NCI-H1092 treated with DMSO at 0.1 percent for 48 hours (cell line): ENCODE results near the gene KCNIP3.
"Not testable (repeated sequence)": the region's sequence is repeated elsewhere in the genome, so short reads cannot be mapped to it uniquely, and the experiment has no call there.

ENCODE experiments used
- DNase-seq: peaks from one replicate; lab custom pipeline; 2025; lab: John Stamatoyannopoulos, UW

The KCNIP3 gene

DNA sequence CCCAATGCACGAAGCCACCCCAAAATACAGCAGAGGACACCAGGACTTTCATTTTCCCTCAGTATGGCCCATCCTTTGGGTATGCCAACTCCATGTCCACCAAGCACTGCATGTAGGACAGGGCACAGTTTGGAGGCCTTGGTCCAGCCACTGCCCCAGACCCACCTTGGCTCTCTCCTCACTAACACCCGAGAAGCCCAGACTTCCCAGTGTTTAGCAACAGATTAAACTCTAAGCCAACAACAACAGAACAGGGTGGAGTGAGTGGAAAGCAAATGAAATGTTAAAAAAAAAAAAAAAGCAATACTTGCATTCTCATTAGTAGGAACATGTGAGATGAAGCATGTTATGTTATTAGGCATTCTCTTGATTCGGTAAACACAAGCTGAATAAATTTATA is 118.0 kb downstream of the KCNIP3 start:
- not testable (repeated sequence) for DNase-seq

DNA sequence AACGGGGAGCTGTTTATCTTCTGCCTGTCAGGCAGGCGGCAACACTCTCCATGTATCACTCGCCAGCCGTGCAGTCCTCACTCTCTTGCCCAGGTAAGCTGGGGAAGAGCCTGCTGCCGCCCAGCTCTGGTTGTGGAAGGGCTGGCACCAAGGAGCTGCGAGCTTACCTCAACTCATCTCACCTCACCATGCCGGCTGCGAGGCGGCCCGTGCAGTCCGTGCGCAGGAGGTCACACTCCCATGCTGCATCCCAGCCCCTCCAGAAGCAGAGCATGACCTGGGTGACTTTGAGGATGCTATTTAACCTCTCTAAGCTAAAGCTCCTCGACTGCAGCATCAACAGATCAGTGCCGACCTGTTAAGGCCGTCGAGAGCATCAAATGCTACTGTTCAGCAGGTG is 118.4 kb downstream of the KCNIP3 start:
- DNase-seq = not testable (repeated sequence)

DNA sequence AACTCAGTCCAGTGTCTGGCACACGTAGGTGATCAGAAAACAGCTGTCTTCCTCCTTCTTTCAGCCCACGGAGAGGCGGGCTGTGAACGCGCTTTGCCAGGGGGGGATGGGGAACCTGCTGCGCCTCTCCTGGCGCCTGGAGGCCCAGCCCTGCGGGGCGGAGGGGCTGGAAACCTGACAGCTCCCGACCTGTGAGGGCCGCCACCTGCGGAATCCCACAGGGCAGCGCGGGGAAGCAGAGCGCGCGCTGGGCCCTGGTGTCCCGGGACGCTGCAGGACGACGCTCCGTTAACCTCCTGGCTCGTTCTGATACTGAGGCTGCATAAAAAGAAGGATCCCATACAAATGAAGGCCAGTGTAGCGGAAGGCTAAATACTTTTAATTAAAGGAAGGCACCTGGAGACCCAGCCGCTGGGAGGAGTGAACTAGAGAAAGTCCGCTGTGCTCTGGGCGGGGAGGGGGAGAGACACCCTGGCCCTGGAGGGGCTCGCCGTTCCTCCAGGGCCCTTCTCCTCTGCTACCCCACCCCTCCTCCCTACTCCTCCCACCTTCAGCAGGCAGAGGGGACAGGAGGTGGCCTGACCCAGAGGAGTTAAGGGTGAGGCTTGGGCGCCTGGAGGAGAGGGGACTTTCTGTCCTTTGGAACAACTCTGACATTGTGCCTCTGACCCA is 130.2 kb downstream of the KCNIP3 start:
- DNase-seq = not testable (repeated sequence)

DNA sequence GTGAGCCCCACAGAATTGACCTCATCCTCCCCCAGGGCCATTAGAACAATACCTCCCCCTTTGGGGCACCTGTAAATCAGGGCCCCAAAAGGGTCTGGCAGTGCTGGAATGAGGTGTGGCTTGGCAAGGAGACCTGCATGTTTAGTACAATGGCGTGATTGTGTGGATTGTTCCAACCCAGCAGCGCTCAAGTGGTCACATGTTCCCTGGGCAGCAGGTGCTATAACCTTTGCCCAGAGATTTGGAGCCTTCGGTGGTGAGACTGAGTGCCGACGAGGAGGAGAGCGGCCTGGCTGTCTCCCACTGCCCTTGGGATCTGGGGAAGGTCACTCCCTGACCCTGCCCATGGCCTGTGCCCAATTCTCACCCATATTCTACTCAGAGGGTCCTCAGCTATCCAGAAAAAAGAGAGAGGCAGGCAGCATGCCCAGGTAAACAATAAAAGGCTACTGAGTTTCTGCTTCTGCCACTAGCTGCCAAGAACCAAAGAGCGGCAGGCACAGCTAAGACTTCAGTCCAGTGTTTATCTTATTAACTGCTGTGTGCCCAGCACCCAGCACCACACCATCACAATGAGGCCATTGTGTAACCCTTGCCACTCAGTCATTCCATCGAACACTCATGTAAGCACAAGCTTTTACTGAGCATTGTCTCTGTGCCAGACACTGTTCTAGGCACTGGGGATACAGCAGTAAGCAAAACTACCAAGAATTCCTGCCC is 132.8 kb downstream of the KCNIP3 start:
- DNase-seq = not testable (repeated sequence)

DNA sequence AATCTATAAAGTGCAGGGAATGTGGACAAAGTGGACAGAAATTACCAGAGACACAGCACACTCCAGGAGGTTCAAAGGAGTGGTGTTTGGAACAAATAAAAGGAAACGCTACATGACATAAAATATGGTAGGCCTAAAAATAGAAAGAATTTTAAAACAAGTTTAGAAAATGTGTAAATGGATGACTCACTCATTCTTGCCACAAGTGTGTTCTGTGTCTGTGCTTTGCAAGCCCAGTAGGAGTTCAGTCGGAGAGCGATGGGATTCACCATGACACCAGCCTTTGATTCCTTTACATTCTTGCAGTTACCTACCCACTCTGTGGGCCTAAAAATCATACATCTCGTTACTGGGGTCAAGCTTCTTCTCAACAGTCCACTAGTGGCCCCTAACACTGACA is 136.2 kb downstream of the KCNIP3 start:
- not testable (repeated sequence) for DNase-seq

DNA sequence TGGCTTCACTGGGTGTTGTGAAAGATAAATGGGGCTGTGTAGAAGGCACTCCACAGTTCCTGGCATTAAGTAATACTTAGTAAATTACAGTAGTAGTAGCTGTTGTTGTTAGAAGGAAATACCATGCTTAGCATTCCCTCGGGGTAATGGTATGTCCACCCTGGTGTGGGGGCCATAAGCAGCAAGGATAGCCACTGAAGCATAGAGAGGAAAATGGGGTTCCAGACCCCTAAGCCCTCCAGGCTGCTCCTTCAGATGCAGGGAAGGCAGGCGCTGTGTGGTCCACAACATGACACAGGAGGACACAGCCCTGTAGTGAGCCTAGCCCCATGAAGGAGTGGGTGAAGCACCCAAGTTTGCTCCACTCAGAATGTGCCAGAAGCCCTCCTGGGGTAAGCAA is 136.8 kb downstream of the KCNIP3 start:
- not testable (repeated sequence) for DNase-seq

DNA sequence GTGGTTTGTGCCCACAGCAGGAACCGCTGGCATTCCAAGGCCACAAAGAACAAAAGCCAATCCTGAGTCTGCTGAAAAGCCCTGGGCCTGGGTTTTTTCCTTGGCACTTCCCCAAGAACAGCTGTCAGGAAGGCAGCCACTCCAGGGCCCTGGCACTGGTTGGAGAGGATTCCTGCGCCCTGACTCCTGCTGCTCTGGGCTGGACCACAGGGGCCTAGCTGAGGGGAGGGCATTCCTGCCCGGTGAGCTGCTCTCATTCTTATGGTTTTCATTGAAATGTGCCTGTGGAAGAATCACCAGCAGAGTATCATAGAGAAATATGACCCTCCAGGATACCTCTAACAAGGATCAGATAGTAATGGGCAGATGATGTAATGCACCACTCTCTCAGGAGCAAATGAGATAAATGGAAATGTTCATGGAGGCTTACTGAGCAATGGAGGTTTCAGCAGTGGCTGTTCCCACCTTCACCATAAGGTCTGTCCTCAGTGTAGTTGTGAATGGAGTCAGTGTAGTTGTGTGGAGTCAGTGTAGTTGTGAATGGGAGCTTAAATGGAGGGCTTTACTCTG is 137.4 kb downstream of the KCNIP3 start:
- not testable (repeated sequence) for DNase-seq

GRCh38 chr2:95435162-95435871 is 138.2 kb downstream of the KCNIP3 start:
- DNase-seq = not testable (repeated sequence)
